MM.1S (cell line): Measurements from ENCODE around the gene TMEM121B.

Experiments used
- DNase-seq: peaks from one replicate; pipeline ENCODE4 v3.0.0-alpha.2; 2015
- H2AFZ ChIP-seq: fragments of 300-600 bp; sonication (generic); 2 replicates; pipeline ENCODE4 v1.6.0; 2016; ENCODE audit warnings: antibody characterized with exemption, low read length
- H3F3A ChIP-seq: fragments of 300-600 bp; sonication (generic); 2 replicates; pipeline ENCODE4 v1.6.1; 2016; ENCODE audit warnings: mild to moderate bottlenecking, antibody characterized with exemption, low read length, moderate library complexity, mixed read lengths; ENCODE audit not compliant: insufficient read depth
- H3K27ac ChIP-seq: fragments of 300-600 bp; sonication (generic); 2 replicates; pipeline ENCODE4 v1.5.1; 2016; ENCODE audit warnings: mild to moderate bottlenecking, low read length
- H3K27me3 ChIP-seq: fragments of 300-600 bp; sonication (generic); replicated peaks from 2 replicates; pipeline ENCODE4 v1.6.0; 2016; ENCODE audit warnings: low read length; ENCODE audit not compliant: insufficient read depth
- H3K36me3 ChIP-seq: fragments of 300-600 bp; sonication (generic); replicated peaks from 2 replicates; pipeline ENCODE4 v1.6.1; 2016; ENCODE audit warnings: mild to moderate bottlenecking, low read length, mixed read lengths; ENCODE audit not compliant: insufficient read depth
- H3K4me1 ChIP-seq: fragments of 300-600 bp; sonication (generic); 2 replicates; pipeline ENCODE4 v1.6.1; 2016; ENCODE audit warnings: low read length, mixed read lengths
- H3K4me2 ChIP-seq: fragments of 300-600 bp; sonication (generic); 2 replicates; pipeline ENCODE4 v1.6.0; 2016; ENCODE audit warnings: low read depth, low read length
- H3K4me3 ChIP-seq: fragments of 300-600 bp; sonication (generic); 2 replicates; pipeline ENCODE4 v1.5.1; 2016; ENCODE audit warnings: low read length, mixed read lengths
- H3K79me2 ChIP-seq: fragments of 300-600 bp; sonication (generic); 2 replicates; pipeline ENCODE4 v1.6.1; 2016; ENCODE audit warnings: mixed run types, low read length, mixed read lengths
- H3K9ac ChIP-seq: fragments of 300-600 bp; sonication (generic); 2 replicates; pipeline ENCODE4 v1.6.1; 2016; ENCODE audit warnings: low read length, mixed read lengths
- H3K9me2 ChIP-seq: fragments of 300-600 bp; sonication (generic); replicated peaks from 2 replicates; pipeline ENCODE4 v1.6.1; 2016; ENCODE audit warnings: mild to moderate bottlenecking, low read length, mixed read lengths; ENCODE audit not compliant: insufficient read depth
- H3K9me3 ChIP-seq: fragments of 300-600 bp; sonication (generic); replicated peaks from 2 replicates; pipeline ENCODE4 v1.6.1; 2016; ENCODE audit warnings: mild to moderate bottlenecking, low read length, mixed read lengths; ENCODE audit not compliant: insufficient read depth
- H4K20me1 ChIP-seq: fragments of 300-600 bp; sonication (generic); 2 replicates; pipeline ENCODE4 v1.6.1; 2016; ENCODE audit warnings: mild to moderate bottlenecking, low read length, moderate library complexity, mixed read lengths; ENCODE audit not compliant: insufficient read depth
- CTCF ChIP-seq: fragments of 300-600 bp; sonication (generic); IDR thresholded peaks from 2 replicates; pipeline ENCODE4 v1.5.1; 2016; ENCODE audit warnings: antibody characterized with exemption, low read length, mixed read lengths
- EZH2 ChIP-seq: fragments of 300-600 bp; sonication (generic); optimal IDR thresholded peaks from 2 replicates; pipeline ENCODE3; 2017; ENCODE audit warnings: low read depth, mild to moderate bottlenecking, antibody characterized with exemption, low read length, mixed read lengths
- EZH2phosphoT487 ChIP-seq: fragments of 300-600 bp; sonication (generic); IDR thresholded peaks from 2 replicates; pipeline ENCODE4 v1.6.1; 2018; ENCODE audit warnings: antibody characterized with exemption, low read length

TMEM121B gene

GRCh38 chr22:17095538-17095937 lies 25.6 kb downstream of the TMEM121B start:
- no peak for DNase-seq
- H3K4me1 ChIP-seq: no peaks in the 10 kb centered on the region
- H3K9me2 ChIP-seq: no peaks in the 10 kb centered on the region
- H3K4me3 ChIP-seq: no peak overlapping the region
- TF ChIP-seq EZH2 (no peak), CTCF (peak; percentile 35)
- no peak overlapping the region for H3K27ac ChIP-seq
- no peaks in the 10 kb centered on the region for H3F3A ChIP-seq
- H3K4me2 ChIP-seq: no peak overlapping the region
- H3K9me3 ChIP-seq: no peaks in the 10 kb centered on the region
- no peak overlapping the region for H2AFZ ChIP-seq
- H3K79me2 ChIP-seq: peaks cover 8% of the 10 kb centered on the region
- no peak overlapping the region for H3K9ac ChIP-seq
- H3K27me3 ChIP-seq: no peaks in the 10 kb centered on the region
- no peaks in the 10 kb centered on the region for H4K20me1 ChIP-seq
- no peaks in the 10 kb centered on the region for H3K36me3 ChIP-seq

- Histone ChIP-seq H3K4me3 (no peak overlapping the region), H3K27ac (no peak overlapping the region)
Observed at GRCh38 chr22:17093081-17093480, 28.1 kb downstream of the TMEM121B start.

GRCh38 chr22:17091851-17092250 lies 29.3 kb downstream of the TMEM121B start:
- no peak for TF ChIP-seq EZH2phosphoT487
- no peak for TF ChIP-seq CTCF
- no peak for TF ChIP-seq EZH2
- Histone ChIP-seq H4K20me1 (no peaks in the 10 kb centered on the region), H3K4me1 (peaks cover 12% of the 10 kb centered on the region), H3K4me3 (no peak overlapping the region), H3K4me2 (no peak overlapping the region), H3K9me3 (no peaks in the 10 kb centered on the region), H3K36me3 (no peaks in the 10 kb centered on the region), H2AFZ (no peak overlapping the region), H3K9me2 (no peaks in the 10 kb centered on the region), H3K79me2 (peaks cover 14% of the 10 kb centered on the region), H3F3A (peaks cover 13% of the 10 kb centered on the region), H3K9ac (no peak overlapping the region), H3K27ac (no peak overlapping the region), H3K27me3 (no peaks in the 10 kb centered on the region)
- no peak for DNase-seq

More at GRCh38 chr22:17093081-17093480, 28.1 kb downstream of the TMEM121B start:
- TF ChIP-seq EZH2phosphoT487: no peak
- TF ChIP-seq CTCF: no peak
- no peak for TF ChIP-seq EZH2
- Histone ChIP-seq H3K27me3 (no peaks in the 10 kb centered on the region), H3F3A (peaks cover under 1% of the 10 kb centered on the region), H3K36me3 (no peaks in the 10 kb centered on the region), H3K9me3 (no peaks in the 10 kb centered on the region), H3K9ac (no peak overlapping the region), H4K20me1 (no peaks in the 10 kb centered on the region), H3K9me2 (no peaks in the 10 kb centered on the region), H2AFZ (no peak overlapping the region), H3K4me1 (0 out of 2 replicates have a peak, but pooled peaks cover under 1% of the 10 kb centered on the region), H3K4me2 (no peak overlapping the region), H3K79me2 (peaks cover 14% of the 10 kb centered on the region)
- no peak for DNase-seq
